ENCODE measurements around the gene GALNT9.

GALNT9 gene

DNA sequence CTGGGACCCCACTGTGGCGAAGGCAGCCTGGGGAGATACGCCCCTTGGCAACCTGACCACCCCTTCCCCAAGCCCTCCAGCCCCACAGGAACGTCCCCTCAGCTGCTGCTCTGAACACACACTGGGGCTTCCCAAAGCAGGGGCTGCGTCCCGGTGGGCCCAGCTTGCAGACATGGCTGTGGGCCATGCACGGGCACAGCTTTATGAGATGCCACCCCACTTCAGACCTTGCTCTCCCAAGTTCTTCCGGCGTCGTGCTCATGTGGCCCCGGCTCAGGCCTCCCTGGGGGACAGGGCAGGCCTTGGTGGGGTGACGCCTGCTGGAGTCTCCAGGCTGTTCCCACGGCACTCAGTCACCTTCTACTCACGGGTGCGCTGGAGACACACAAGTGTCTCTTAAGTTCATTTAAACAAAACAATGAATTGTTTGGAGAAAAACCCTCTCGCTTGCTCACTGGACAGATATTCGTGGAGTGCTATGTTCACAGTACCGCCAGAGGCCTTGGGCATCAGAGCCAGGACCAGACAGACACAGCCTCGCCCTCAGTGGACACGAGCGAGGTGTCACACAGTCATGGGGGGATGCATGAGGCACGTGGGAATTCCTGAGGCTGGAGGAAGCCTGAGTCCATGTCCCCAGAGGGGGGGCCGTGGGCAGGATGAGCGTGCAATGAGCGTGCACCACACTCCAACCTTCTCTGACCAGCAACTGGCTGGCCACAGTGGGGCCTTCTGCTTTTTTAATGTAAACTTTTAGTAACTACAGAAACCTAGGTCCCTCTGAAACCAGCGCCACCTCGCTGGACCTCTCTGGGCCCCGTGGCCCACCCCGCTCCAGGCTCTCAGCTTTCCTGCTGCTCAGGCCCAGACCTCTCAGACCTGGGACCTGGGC lies 4.3 kb downstream of the GALNT9 start:
- DNase-seq, result no peak

DNA sequence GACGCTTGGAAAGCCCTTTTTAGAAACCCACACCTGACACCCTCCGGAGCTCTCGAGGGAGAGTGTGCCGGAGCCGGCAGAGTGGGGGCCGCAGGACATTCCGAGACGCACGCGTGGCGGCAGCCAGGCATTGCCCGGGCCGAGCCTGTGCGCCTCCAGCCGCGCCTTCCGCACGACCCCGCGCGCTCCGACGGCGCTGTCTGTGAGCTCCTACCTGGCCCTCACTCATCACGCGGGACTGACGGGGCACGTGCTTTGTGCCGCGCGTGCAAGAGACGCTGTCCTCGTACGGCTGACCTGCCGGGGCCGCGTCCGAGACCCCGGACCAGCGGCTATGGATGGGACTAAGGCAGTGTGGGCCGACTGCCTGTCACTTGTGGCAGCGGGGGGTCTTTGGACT lies 5.2 kb downstream of the GALNT9 start:
- no peak for DNase-seq

DNA sequence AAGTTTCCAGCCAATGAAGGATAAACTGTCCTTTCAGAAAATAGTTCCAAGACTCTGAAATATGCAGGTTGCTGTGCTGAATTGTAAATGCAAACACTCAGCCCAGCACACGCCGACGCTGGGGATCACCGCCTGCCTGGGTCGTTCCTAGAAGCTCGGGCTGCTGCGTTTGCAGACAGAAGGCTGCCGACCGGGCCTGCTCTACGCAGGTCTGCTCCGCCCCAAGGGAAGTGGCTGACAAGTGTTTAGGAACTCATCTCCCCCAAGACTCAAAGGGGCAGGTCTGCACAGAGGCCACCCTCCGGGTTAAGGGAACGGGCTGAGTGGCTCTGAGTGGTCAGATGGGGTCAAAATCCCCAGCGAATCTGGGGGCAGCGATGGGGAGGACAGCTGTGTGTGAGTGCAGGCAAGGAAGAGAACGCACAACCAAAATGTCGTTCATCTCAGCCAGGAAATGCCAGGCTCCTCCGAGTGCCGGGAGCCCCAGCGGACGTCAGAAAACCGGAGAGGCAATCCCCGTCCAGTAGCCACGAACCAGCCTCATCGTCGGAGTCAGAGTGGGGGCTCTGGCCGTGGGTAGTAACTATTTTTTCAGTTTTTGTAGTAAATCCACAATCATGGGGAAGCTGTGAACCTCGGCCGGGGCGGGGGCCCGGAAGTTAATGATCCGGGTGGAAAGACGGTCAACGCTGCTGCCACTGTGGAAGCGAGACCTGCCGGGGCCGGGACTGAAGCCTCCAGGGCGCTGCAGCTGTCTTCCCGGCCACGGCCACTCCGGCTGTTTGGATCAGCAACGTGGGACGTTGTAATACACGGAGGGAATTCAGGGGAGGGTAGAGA lies 6.0 kb downstream of the GALNT9 start:
- peak in 1 of 2 donors; percentile 28 for DNase-seq

DNA sequence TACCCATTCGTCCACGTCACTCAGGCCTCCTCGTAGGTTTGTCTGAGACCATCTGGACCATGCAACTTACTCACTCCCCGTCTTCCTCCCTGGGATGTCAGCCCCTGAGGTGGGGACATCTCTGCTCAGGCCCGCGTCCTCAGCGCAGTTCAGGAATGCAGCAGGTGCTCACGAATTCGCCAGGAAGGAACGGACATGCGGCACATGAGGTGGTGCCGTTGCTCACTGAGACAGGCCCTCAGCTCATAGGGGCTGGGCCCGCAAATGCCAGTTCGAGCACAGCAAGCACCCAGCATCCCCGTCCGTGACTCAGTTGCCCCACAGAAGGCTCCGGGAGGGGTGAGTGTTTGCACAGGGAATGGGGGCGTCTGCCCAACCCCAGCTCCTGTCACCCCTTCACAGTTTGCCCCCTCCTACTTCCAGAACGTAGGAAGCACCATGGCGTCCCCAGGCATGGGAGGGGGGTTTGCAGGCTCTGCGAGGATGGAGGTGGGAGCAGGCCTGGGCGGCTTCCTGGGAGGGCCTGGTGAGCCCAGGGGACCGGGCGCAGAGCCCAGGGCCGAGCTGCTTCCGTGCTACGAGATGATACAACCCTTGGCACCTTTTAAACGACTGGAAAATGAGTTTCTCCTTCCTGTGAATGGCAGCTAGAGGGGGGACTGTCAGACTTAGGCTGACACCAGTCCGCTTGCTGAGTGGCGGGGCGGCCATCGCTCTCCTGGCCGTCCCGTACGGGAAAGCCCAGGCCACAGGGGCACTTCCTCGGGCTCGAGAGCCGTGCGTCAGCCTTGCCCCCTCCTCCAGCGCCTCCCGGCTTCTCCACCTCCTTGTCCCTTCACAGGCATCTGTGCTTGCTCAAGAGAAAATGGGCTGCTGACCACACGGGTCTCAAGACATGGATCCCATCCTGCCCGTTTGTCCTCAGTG lies 6.9 kb downstream of the GALNT9 start:
- DNase-seq, result no peak

DNA sequence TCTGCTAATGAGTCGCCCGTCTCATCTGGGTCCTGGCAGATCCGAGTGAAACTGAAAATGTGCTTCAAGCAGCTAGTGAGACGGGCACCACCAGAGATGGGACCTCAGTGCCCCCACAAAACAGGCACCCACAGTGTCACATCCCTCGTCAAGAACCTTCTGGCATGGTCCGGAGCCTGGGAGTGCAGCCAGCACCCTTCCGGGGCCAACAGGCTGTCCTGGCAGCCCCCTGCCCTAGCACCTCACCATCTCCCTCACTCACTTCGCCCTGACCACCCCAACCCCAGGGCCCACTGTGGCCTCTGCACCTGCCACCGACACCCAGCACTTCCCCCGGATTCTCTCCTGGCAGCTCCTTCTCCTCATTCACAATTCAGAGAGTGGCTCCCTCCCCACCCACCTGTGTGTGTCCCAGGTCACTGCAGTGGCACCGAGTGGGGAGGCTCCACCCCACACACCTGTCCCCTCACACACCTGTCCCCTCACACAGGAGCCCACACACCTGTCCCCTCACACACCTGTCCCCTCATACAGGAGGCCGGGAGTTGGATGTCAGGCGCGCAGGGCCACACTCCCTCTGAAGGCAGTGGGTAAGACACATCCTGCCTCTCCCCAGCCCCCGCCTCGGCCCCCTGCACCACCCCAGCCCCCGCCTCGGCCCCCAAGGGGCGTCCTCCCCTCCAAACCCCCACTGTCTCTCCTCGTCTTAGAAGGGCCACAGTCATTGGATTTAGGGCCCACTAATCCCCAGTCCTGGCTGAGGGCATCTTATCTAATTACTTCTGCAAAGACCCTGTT lies 7.9 kb downstream of the GALNT9 start:
- DNase-seq, result no peak

DNA sequence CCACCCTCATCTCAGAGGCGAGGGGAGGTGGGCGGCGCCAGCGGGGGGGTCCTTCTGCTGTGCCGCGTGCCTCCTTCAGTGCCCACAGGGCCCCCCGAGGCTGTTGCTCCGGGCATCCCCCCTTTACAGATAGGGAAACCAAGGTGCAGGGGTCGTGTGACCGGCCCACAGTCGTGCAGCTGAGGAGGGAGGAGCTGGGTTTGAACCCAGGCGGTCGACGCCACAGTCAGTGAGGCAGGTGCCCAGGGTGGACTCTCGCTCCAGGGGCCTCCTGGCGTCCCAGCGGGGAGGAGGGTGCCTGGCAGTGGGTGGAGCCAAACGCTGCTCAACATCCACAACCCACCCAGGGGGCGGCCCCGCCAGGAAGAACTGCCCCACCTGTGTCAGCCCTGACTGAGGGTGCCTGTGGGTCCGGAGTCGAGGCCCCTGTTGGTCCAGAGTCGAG lies 8.6 kb downstream of the GALNT9 start:
- no peak for DNase-seq

DNA sequence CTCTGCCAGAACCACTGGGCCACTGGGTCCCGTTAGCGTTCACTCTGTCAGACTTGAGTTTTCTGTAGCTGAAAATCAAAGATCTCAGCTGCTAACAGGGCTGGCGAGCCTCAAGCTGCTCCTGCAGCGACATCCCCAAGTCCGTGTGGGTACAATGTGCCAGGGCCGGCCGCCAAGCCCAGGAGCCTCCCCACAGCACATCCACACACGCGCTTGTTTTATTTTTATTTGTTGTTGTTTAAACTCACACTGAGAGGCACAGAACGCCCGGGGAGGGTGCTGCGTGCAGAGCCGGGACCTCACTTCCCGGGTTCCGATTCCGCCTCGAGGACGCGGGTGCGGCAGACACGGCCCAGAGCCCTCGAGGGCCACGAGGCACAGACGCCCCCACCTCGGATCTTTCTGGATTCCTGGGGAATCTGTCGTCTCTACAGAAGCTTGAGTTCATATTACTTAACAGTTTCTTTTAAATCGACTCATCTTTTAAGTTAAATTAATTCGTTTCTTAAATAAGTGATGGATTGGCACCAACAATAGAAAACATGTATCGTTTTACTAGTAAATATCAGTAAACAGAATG lies 9.3 kb downstream of the GALNT9 start:
- DNase-seq, result no peak

DNA sequence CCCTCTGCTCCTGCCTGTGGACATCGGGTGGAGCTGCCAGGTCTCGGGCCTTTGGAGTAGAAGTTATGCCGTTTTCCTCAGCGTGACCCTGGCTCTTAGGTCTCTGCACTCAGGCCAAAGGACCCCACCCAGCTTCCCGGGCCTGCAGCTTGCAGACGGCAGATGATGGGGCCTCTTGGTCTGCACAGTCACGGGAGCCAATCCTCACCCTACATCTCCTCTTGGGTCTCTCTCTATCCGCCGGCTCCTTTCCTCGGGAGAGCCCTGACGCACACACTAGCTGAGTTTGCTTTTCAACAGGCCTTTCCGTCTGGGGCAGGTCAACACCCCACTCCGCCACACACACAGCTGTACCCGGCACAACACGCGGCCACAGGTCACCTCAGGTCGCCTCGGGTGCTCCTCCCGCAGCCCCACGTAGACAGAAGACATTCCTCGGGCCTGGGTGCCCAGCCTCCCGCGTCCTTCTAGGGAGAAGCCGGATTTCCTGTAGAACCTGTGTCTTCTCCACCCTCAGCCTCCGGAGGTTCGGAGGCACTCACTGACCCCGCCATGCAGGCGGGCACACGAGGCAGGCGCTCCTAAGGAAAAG lies 9.9 kb downstream of the GALNT9 start:
- DNase-seq, result no peak

DNA sequence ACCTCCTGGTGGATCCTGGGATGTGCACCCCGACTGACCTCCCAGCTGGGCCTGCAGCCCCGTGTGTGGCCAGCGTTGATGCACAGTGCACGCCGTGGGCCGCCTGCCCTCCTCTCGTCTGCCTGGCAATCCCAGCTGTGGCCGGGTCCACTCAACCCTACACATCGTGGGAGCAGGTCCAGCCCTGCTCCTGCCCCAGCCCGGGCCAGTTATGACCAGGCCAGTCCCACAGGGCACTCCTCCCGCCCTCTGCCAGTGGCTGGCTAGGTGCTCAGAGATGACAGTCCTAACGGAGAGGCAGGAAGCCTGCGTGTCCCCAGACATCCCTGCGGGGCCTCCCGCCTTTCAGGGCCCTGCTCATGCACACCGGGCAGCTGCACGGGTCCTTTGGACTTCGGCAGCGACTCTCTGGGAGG lies 10.8 kb downstream of the GALNT9 start:
- no peak for DNase-seq

DNA sequence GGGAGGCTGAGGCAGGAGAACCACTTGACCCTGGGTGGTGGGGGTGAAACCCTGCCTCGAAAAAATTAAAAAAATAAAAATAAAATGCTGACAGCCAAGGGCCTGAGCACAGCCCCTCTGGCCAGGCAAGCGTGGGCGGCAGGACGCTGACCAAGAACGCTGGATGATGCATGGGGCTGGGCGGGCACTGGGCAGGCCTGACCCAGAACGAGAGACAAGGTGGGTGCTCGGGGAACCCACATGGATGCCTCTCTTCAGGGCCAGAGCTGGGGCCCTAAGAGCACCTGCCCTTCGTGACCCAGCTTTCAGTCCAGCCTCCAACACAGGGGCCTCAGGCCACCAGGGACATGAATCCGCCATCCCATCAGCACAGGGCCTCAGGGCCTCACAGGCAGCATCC lies 11.3 kb downstream of the GALNT9 start:
- DNase-seq, result no peak

DNA sequence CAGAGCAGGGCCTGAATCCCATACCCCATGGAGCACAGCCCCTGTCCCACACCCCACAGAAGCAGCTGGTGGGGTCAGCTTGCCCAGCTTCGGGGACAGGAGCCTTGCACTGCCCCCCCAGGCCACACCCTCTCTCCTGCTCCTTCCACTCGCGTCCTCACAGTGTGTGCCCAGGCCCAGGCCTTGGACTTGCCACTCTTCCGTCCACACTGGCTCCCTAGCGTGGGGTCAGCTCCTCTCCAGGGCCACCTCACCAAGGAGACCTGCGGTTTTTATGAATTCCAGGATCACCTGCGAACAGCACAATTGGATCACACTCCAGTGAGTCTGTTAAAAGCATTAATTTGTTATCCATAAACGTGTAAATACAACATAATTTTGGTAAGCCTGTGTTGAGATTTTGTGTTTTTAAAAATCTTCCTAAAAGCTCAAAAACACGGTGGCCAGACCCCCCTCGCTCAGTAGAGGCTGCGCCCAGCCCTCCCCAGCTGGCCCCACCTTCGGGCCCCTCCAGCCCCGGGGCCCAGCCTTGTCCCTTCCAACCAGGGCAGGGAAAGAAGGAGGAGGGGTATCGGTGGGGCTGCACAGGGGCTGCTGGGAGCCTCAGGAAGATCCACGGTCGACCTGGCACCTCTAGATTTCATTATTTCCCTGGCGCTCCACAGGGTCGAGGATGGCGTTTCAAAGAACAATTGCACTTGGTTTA lies 12.0 kb downstream of the GALNT9 start:
- DNase-seq, result no peak

DNA sequence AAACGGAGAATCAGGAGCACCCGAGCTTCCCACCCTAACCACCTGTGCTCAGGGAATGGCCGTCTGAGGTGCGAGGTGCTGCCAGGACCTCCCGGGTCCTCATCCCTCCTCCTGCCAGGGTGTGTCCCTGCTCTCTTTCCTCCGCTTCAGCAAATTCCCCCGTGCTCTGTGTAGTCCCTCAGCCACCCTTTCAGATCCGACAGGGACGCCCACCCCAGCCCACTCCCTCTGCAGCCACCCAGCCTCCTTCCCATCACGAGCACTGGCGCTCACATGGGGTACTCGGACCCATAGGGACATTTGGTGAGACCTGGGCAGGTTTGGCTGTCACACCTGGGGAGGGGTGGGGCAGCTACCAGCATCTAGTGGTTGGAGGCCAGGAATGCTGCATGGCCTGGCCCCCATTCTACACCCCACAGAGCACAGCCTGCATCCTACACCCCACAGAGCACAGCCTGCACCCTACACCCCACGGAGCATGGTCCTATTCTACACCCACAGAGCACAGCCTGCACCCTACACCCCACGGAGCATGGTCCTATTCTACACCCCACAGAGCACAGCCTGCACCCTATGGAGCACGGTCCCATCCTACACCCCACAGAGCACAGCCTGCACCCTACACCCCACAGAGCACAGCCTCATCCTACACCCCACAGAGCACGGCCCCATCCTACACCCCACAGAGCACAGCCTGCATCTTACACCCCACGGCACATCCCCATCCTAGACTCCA lies 12.7 kb downstream of the GALNT9 start:
- no peak for DNase-seq

DNA sequence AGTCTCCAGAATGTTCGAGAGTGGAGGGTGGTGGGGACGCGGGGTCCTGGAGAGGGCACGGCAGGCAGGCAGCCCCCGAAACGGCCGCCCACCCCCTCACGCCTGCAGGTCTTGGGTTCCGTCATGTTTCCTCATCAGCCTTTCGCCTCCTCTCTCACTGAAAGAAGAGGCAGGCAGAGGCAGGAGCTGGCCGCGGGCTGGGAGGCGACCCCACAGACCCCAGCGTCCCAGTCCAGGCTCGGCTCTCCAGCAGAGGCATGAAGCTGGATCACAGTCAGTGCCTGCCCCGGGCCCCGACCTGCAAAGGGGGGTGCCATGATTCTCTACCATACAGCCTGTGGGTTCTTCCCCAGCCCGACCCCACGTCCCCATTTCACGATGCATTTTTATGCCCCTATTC lies 13.4 kb downstream of the GALNT9 start:
- no peak for DNase-seq

DNA sequence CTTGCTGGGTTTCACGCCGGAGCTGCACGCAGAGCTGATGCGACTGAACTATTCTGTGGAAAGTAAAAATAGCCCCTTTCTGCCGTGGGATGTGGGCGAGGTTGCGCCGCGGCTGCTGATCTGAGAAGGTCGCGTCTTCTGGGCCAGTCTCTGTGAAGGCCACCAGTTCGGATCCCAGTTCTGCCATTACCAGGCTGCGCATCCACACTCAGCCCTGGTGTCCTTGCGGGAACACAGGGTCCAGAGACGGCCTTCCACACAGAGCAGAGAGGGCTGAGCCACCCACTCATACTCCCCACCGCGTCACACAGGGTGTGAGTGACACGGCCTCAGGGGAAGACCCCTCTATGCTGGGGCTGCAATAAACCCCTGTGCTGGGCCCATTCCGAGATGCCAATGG lies 13.9 kb downstream of the GALNT9 start:
- no peak for DNase-seq

DNA sequence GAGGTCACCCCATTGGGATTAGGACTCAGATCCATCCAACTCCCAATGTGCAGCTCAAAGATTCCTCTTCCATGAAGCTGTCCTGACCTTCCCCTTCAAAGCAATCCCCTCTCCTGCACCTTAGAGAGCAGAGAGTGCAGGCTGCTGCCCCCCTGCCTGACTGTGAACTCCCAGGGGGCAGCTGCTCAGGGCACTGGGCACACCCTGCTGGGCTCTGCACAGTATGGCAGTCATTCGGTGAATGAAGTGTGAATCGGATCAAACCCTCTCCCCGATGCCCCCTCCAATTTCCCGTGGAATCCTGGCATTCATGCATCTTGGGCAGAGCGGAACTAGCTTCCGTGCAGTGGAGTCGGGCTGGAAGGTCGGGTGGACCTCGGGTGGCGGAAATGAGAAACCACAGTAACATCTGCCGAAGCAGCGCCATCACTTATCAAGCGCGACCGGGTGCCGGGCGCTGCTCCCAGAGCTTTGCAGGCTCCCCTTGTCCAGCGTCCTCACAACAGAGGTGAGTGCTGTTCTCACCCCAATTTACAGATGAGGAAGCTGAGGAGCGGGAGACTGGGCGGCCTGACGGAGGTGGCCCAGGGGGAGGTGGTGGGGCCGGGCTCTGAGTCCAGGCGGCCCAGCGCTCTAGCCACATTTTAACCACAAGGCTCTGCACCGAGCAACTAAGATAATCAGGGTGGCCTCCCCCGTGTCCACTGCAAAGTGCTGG lies 14.7 kb downstream of the GALNT9 start:
- no peak for DNase-seq

DNA sequence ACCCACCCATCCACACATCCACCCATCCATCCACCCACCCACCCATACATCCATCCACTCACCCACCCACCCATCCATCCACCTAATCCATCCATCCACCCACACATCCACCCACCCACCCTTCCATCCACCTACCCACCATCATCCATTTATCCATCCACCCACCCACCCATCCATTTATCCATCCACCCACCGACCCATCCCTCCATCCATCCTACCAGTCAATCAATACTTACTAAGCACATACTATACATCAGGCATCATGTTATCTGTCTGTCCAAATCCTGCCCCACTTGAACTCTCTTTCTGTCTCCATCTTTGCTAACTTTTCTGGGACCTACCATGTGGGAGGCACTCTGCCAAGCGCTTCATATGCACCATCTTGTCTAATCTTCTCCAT lies 15.4 kb downstream of the GALNT9 start:
- no peak for DNase-seq

DNA sequence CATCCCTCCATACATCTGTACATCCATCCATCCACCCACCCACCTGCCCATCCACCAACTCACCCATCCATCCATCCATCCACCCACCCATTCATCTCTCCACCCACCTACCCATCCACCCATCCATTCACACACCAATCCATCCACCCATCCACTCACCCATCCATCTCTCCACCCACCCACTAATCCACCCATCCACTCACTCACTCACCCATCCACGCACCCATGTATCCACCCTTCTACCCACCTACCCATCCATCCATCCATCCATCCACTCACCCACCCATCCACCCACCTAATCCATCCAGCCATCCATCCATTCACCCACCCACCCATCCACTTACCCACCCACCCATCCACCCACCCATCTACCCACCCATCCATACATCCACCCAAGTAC lies 16.2 kb downstream of the GALNT9 start:
- DNase-seq, result no peak

DNA sequence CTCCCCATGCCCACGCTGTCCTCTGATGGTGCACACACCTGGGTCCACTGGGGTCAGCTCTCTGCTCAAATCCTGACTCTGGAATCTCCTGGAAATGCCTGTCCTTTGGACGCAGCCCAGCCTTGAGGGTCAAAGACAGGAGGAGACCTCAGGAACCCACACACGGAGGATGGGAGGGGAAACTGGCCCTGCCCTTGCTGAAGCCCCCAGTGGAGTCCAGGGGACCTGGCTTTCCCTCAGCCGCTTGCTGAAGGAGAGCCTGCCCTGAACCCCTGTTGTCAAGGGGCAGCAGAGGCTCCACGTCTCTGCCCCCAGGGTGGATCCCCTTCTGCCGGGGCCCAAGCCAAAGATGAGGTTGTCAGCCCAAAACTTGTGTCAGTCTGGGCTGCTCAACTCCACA lies 16.9 kb downstream of the GALNT9 start:
- no peak for DNase-seq
